DND-41 (cell line): ENCODE data around the gene NSG1.
"Not testable (repeated sequence)": the region's sequence is repeated elsewhere in the genome, so short reads cannot be mapped to it uniquely, and the experiment has no call there.

ENCODE experiments used
- ATAC-seq: fragments of 200-7000 bp; cut with Tn5 transposase; 3 replicates; pipeline ENCODE4 v1.9.1; 2021; ENCODE audit warnings: low read depth; ENCODE audit not compliant: insufficient read depth
- DNase-seq: peaks from one replicate; pipeline ENCODE4 v3.0.0-alpha.2; 2020
- H2AFZ ChIP-seq: 2 replicates; pipeline ENCODE4 v1.6.0; 2012; ENCODE audit warnings: low read depth, low read length
- H3K27ac ChIP-seq: 2 replicates; pipeline ENCODE4 v1.5.1; 2012; ENCODE audit warnings: low read length, inconsistent platforms
- H3K27me3 ChIP-seq: fragments of 200-600 bp; sonication (generic); 2 replicates; pipeline ENCODE4 v1.6.0; 2012; ENCODE audit warnings: low read length, mild to moderate bottlenecking, inconsistent platforms; ENCODE audit not compliant: insufficient read depth, poor library complexity
- H3K36me3 ChIP-seq: 2 replicates; pipeline ENCODE4 v1.5.1; 2012; ENCODE audit warnings: low read length, inconsistent platforms; ENCODE audit not compliant: insufficient read depth
- H3K4me1 ChIP-seq: 2 replicates; pipeline ENCODE4 v1.5.1; 2012; ENCODE audit warnings: mild to moderate bottlenecking, low read length; ENCODE audit not compliant: insufficient read depth
- H3K4me2 ChIP-seq: 2 replicates; pipeline ENCODE4 v1.6.0; 2012; ENCODE audit warnings: mild to moderate bottlenecking, moderate library complexity, low read length, inconsistent platforms; ENCODE audit not compliant: insufficient read depth
- H3K4me3 ChIP-seq, 2 experiments: fragments of 200-600 bp in 1 of 2; shearing (Covaris generic) in 1 of 2; 2 replicates each; pipeline ENCODE4 v1.5.1; 2012 to 2016; ENCODE audit warnings: inconsistent platforms in 2 of 2, low read length in 2 of 2, mild to moderate bottlenecking in 2 of 2, low read depth in 1 of 2, moderate library complexity in 1 of 2
- H3K79me2 ChIP-seq: 2 replicates; pipeline ENCODE4 v1.6.0; 2012; ENCODE audit warnings: low read length, inconsistent platforms; ENCODE audit not compliant: insufficient read depth
- H3K9ac ChIP-seq: 2 replicates; pipeline ENCODE4 v1.6.0; 2012; ENCODE audit warnings: low read depth, mild to moderate bottlenecking, inconsistent platforms, low read length, moderate library complexity
- H3K9me3 ChIP-seq: 2 replicates; pipeline ENCODE4 v1.5.1; 2012; ENCODE audit warnings: low read length, moderate library complexity, mild to moderate bottlenecking, inconsistent platforms; ENCODE audit not compliant: insufficient read depth, severe bottlenecking
- H4K20me1 ChIP-seq: 2 replicates; pipeline ENCODE4 v1.6.0; 2012; ENCODE audit warnings: low read length; ENCODE audit not compliant: insufficient read depth
- EZH2 ChIP-seq: IDR thresholded peaks from 3 replicates; pipeline ENCODE4 v1.6.1; 2012; ENCODE audit warnings: borderline replicate concordance, low read depth, mild to moderate bottlenecking, moderate library complexity, low read length, inconsistent platforms; ENCODE audit not compliant: severe bottlenecking
- TF ChIP-seq, protein P1 (sequence below): IDR thresholded peaks from 2 replicates; pipeline ENCODE4 v1.5.1; 2012; ENCODE audit warnings: borderline replicate concordance, low read length, moderate library complexity, mild to moderate bottlenecking; ENCODE audit not compliant: poor library complexity, severe bottlenecking; ENCODE audit errors: extremely low read depth

Gene NSG1

DNA sequence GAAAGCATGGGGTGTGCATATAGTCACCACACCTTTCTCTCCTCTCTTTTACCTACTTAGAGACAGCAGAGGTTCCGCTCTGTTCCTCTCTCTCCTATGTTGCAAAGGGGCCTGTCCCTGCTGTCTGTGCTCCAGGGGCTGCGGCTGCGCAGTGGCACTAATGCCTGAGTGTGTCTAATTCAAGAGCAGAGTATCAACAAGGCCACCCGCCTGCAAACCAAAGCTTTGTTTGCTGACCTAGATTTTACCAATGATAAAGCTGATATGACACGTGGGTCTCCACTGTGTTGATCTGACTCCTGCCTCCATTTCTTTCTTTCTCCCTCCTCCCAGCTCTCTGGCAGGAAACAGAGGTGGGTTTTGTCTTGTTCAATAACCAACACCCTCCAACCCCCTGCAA, 74.9 kb downstream of the NSG1 start:
- Histone ChIP-seq H3K4me1 (peaks cover 15% of the 10 kb centered on the region), H3K79me2 (no peaks in the 10 kb centered on the region), H3K4me3 (no peak overlapping the region), H3K9me3 (no peaks in the 10 kb centered on the region), H3K9ac (no peak overlapping the region), H3K27me3 (no peaks in the 10 kb centered on the region), H2AFZ (no peak overlapping the region), H4K20me1 (no peaks in the 10 kb centered on the region), H3K36me3 (peaks cover 44% of the 10 kb centered on the region), H3K27ac (peak overlapping the region; percentile 39; the same call in 1 of the 2 replicates), H3K4me2 (no peak overlapping the region)
- ATAC-seq (peak; percentile 90), DNase-seq (peak; percentile 49)
- TF ChIP-seq, protein P1, sequence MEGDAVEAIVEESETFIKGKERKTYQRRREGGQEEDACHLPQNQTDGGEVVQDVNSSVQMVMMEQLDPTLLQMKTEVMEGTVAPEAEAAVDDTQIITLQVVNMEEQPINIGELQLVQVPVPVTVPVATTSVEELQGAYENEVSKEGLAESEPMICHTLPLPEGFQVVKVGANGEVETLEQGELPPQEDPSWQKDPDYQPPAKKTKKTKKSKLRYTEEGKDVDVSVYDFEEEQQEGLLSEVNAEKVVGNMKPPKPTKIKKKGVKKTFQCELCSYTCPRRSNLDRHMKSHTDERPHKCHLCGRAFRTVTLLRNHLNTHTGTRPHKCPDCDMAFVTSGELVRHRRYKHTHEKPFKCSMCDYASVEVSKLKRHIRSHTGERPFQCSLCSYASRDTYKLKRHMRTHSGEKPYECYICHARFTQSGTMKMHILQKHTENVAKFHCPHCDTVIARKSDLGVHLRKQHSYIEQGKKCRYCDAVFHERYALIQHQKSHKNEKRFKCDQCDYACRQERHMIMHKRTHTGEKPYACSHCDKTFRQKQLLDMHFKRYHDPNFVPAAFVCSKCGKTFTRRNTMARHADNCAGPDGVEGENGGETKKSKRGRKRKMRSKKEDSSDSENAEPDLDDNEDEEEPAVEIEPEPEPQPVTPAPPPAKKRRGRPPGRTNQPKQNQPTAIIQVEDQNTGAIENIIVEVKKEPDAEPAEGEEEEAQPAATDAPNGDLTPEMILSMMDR: no peak

DNA sequence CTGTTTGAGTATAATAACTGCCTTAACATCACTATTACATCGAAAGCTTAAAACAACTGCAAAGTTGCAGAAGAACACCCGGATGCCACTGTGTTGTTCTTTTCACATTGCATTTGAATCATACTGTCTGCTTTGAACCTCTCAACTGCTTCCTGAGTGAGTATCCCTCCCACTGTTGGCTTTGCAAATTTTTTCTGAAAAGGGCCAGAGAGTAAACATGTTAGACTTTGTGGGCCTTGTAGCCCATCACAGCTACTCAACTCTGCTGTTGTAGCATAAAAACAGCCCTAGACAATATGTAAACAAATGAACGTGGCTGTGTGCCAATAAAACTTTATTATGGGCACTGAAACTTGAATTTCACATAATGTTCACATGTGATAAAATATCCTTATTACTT, 76.1 kb downstream of the NSG1 start:
- H4K20me1 ChIP-seq: no peaks in the 10 kb centered on the region
- no peaks in the 10 kb centered on the region for H3K79me2 ChIP-seq
- H3K4me1 ChIP-seq: peaks cover 15% of the 10 kb centered on the region
- no peaks in the 10 kb centered on the region for H3K9me3 ChIP-seq
- ATAC-seq: no peak
- no peak overlapping the region for H3K9ac ChIP-seq
- TF ChIP-seq EZH2: no peak
- TF ChIP-seq, protein P1: no peak
- DNase-seq: no peak
- H3K4me3 ChIP-seq: no peak overlapping the region
- H3K36me3 ChIP-seq: peaks cover 43% of the 10 kb centered on the region
- H3K4me2 ChIP-seq: no peak overlapping the region
- H3K27ac ChIP-seq: no peak overlapping the region
- no peaks in the 10 kb centered on the region for H3K27me3 ChIP-seq
- no peak overlapping the region for H2AFZ ChIP-seq

DNA sequence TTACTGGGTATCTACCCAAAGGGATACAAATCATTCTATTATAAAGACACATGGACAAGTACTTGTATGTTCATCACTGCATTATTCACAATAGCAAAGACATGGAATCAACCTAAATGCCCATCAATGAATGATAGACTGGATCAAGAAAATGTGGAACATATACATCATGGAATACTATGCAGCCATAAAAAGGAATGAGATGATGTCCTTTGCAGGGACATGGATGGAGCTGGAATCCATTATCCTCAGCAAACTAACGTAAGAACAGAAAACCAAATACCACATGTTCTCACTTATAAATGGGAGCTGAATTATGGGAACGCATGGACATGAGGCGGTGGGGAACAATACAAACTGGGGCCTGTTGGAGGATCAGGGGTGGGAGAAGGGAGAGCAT, 78.3 kb downstream of the NSG1 start:
- H3K9me3 ChIP-seq, H3K4me3 ChIP-seq, DNase-seq, H4K20me1 ChIP-seq, H2AFZ ChIP-seq, H3K27ac ChIP-seq, H3K9ac ChIP-seq, H3K4me2 ChIP-seq, ATAC-seq, H3K27me3 ChIP-seq, H3K79me2 ChIP-seq: not testable (repeated sequence)
- Histone ChIP-seq H3K4me1 (peaks cover 15% of the 10 kb centered on the region), H3K36me3 (peaks cover 47% of the 10 kb centered on the region)
